Activated T-helper 1 cell treated with anti-CD3 and anti-CD28 coated beads, Interleukin-12 subunit alpha, Interleukin-12 subunit beta, Interleukin-2, Interleukin-4 antibody, amounts not matched to agents 30 ng/mL and 10 ng/mL and 1 ng/mL, durations not matched to agents 14 hours and 24 hours and 36 hours (primary cell): Measurements from ENCODE around the gene DNAJC30. TPM values are rescaled to one million over a fixed set of nuclear protein-coding genes. Genes with fewer than 3 reads are reported as not detected.

Experiments used
- DNase-seq: peaks from one replicate; pipeline ENCODE4 v3.0.0; 2021; ENCODE audit warnings: low spot score
- H3K27ac Mint-ChIP-seq: one replicate; pipeline ENCODE4 v1.8.0; 2021; ENCODE audit warnings: mild to moderate bottlenecking, mixed read lengths
- H3K27me3 Mint-ChIP-seq: one replicate; pipeline ENCODE4 v1.8.0; 2022; ENCODE audit warnings: mild to moderate bottlenecking, moderate library complexity, mixed read lengths; ENCODE audit not compliant: insufficient read depth
- H3K36me3 Mint-ChIP-seq: one replicate; pipeline ENCODE4 v1.8.0; 2021; ENCODE audit warnings: low read depth, mixed read lengths
- H3K4me1 Mint-ChIP-seq: one replicate; pipeline ENCODE4 v1.8.0; 2021; ENCODE audit warnings: low read depth, mixed read lengths
- H3K4me3 Mint-ChIP-seq: one replicate; pipeline ENCODE4 v1.8.0; 2021; ENCODE audit warnings: mild to moderate bottlenecking, moderate library complexity, mixed read lengths
- H3K9me3 Mint-ChIP-seq: one replicate; pipeline ENCODE4 v1.8.0; 2021; ENCODE audit warnings: mixed read lengths
- intact Hi-C: fragments of 100-400 bp; cut with micrococcal nuclease; formaldehyde crosslinking; loops from one replicate; pipeline ENCODE4 v1.15.1; 2024
- total RNA-seq: library from RNA; stranded (reverse); gene quantifications from 2 replicates; pipeline ENCODE4 v1.2.3, GENCODE V29; 2022

The DNAJC30 gene
- total RNA-seq, 1 donor from 2014 or later = 11.2 TPM

DNA sequence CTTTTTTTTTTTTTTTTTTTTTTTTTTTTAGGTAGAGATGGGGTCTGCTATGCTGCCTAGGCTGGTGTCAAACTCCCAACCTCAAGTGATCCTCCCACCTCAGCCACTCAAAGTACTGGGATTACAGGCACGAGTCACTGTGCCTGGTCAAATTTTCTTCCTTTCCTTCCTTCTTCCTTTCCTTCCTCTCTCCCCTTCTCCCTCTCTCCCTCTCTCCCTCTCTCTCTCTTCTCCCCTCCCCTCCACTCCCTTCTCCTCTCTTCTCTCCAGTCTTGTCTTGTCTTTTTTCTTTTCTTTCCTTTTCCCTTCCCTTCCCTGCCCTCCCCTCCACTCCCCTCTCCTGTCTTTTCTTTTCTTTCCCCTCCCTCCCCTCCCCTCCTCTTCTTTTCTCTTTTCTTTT, 51.7 kb downstream of the DNAJC30 start:
- H3K36me3 Mint-ChIP-seq = no peaks in the 10 kb centered on the region
- H3K27me3 Mint-ChIP-seq = peaks cover 24% of the 10 kb centered on the region
- intact Hi-C loops = no loop called here

More for the DNA sequence above, 51.7 kb downstream of the DNAJC30 start:
- Mint-ChIP-seq H3K27ac (no peak overlapping the region), H3K4me3 (no peak overlapping the region), H3K4me1 (no peaks in the 10 kb centered on the region), H3K9me3 (no peaks in the 10 kb centered on the region)
- no peak for DNase-seq

Other genes starting within 250 kb of the DNAJC30 start
- gene FZD9, start 249.7 kb downstream of the DNAJC30 start, total RNA-seq = 0.54 and 0.67 TPM in 2 replicates
- 110 and 111 TPM in 2 replicates for gene BAZ1B, start 161.2 kb downstream of the DNAJC30 start, total RNA-seq
- 80.6 and 86.0 TPM in 2 replicates for gene BCL7B, start 125.8 kb downstream of the DNAJC30 start, total RNA-seq
- 46.5 and 48.2 TPM in 2 replicates for gene TBL2, start 104.9 kb downstream of the DNAJC30 start, total RNA-seq
- gene MLXIPL, start 58.9 kb downstream of the DNAJC30 start, total RNA-seq = not detected in 2 replicates
- gene VPS37D, start 15.6 kb downstream of the DNAJC30 start, total RNA-seq = 0.18 and 0.34 TPM in 2 replicates
- 128 and 138 TPM in 2 replicates for gene BUD23, start 144 bp upstream of the DNAJC30 start, total RNA-seq
- gene STX1A, start 36.2 kb upstream of the DNAJC30 start, total RNA-seq = 24.9 and 26.7 TPM in 2 replicates
- 18.9 and 24.3 TPM in 2 replicates for gene ABHD11, start 55.3 kb upstream of the DNAJC30 start, total RNA-seq
- not detected in 2 replicates for gene CLDN3, start 86.8 kb upstream of the DNAJC30 start, total RNA-seq
- not detected in 2 replicates for gene CLDN4, start 147.5 kb upstream of the DNAJC30 start, total RNA-seq
- 1.2 and 1.8 TPM in 2 replicates for gene METTL27, start 159.1 kb upstream of the DNAJC30 start, total RNA-seq
- gene TMEM270, start 177.7 kb upstream of the DNAJC30 start, total RNA-seq = not detected in 2 replicates